RWPE1 (cell line): Measurements from ENCODE around the gene UFD1.

Experiments
- CTCF ChIA-PET: fragments of 350-600 bp; sonication (Branson Sonifier 250); formaldehyde crosslinking; extraction: SDS; loops from one replicate; lab custom pipeline; 2021; lab: Yijun Ruan, JAX
- POLR2A ChIA-PET: fragments of 400-600 bp; formaldehyde crosslinking; extraction: SDS; loops from one replicate; lab custom pipeline; 2020; ENCODE audit warnings: antibody characterized with exemption; ENCODE audit not compliant: low non-redundant PET; lab: Yijun Ruan, JAX
- DNase-seq: peaks from one replicate; pipeline ENCODE4 v3.0.0; 2012; ENCODE audit warnings: low spot score
- H3K27ac ChIP-seq: fragments of 450-650 bp; 2 replicates; pipeline ENCODE4 v1.5.1; 2017
- CTCF ChIP-seq: fragments of 450-650 bp; conservative IDR thresholded peaks from 2 replicates; pipeline ENCODE4 v1.5.1; 2017; ENCODE audit warnings: low read depth, mild to moderate bottlenecking

UFD1 gene

GRCh38 chr22:19520566-19521305 lies 41.7 kb upstream of the UFD1 start:
- POLR2A ChIA-PET: no interaction called here
- peak overlapping the region; percentile 41 for H3K27ac ChIP-seq
- no peak for TF ChIP-seq CTCF
- CTCF ChIA-PET: interaction anchor here (0.7 kb wide), 1 partner anchor 111 kb away, joined by 4 read pairs; no protein-coding TSS in a partner anchor
- DNase-seq: no peak

- ChIA-PET POLR2A (no interaction called here), CTCF (no interaction called here)
- TF ChIP-seq CTCF: no peak
- no peak overlapping the region for H3K27ac ChIP-seq
- no peak for DNase-seq
Observed at GRCh38 chr22:19520007-19520406, 41.0 kb upstream of the UFD1 start.

GRCh38 chr22:19519041-19519926 lies 40.3 kb upstream of the UFD1 start:
- DNase-seq: no peak
- H3K27ac ChIP-seq: no peak overlapping the region
- POLR2A ChIA-PET: no interaction called here
- no peak for TF ChIP-seq CTCF
- CTCF ChIA-PET: no interaction called here

- no peak for DNase-seq
- no peak for TF ChIP-seq CTCF
- POLR2A ChIA-PET: no interaction called here
- CTCF ChIA-PET: interaction anchor here (0.6 to 0.7 kb wide), 2 partner anchors 17 to 430 kb away, joined by 3 read pairs; no protein-coding TSS in a partner anchor
- no peak overlapping the region for H3K27ac ChIP-seq
Observed at GRCh38 chr22:19518635-19519034, 39.6 kb upstream of the UFD1 start.

GRCh38 chr22:19517919-19518611 lies 39.1 kb upstream of the UFD1 start:
- TF ChIP-seq CTCF: no peak
- CTCF ChIA-PET: interaction anchor here (0.6 to 0.7 kb wide), 2 partner anchors 16 to 429 kb away, joined by 3 read pairs; no protein-coding TSS in a partner anchor
- no peak for DNase-seq
- H3K27ac ChIP-seq: no peak overlapping the region
- POLR2A ChIA-PET: no interaction called here

- CTCF ChIA-PET: no interaction called here
- no peak for TF ChIP-seq CTCF
- DNase-seq: no peak
- POLR2A ChIA-PET: no interaction called here
- H3K27ac ChIP-seq: no peak overlapping the region
Observed at GRCh38 chr22:19517171-19517500, 38.1 kb upstream of the UFD1 start.
